Caco-2 (cell line): ENCODE data around the gene ADGRG3. TPM values are rescaled to one million over a fixed set of nuclear protein-coding genes. Genes with fewer than 3 reads are reported as not detected.

ENCODE experiments used
- BruUV-seq: library from RNA; stranded (reverse); fragments of 400-500 nt; replicated peaks from 2 replicates; lab custom pipeline; 2021; lab: Mats Ljungman, UMichigan
- CTCF ChIA-PET: fragments of 300-600 bp; sonication (Branson Sonifier 250); formaldehyde crosslinking; loops from one replicate; lab custom pipeline; 2022; ENCODE audit warnings: antibody characterized with exemption; lab: Charles Lee
- POLR2A ChIA-PET: fragments of 300-600 bp; sonication (Branson Sonifier 250); formaldehyde crosslinking; loops from one replicate; lab custom pipeline; 2022; ENCODE audit warnings: antibody characterized with exemption; lab: Charles Lee
- DNase-seq, 2 experiments: peaks; one replicate each; pipeline versions ENCODE4 v3.0.0 to v3.0.0-alpha.2; 2020 to 2022
- H3K27me3 ChIP-seq: replicated peaks from 2 replicates; pipeline ENCODE4 v1.6.0; 2011; ENCODE audit warnings: low read length; ENCODE audit not compliant: control insufficient read depth, insufficient read depth
- H3K36me3 ChIP-seq: 2 replicates; pipeline ENCODE4 v1.5.1; 2011; ENCODE audit warnings: low read length; ENCODE audit not compliant: control insufficient read depth, insufficient read depth
- H3K4me1 ChIP-seq: fragments of 250-450 bp; sonication (Bioruptor Pico); 2 replicates; pipeline ENCODE4 v1.5.1; 2020; ENCODE audit warnings: mild to moderate bottlenecking
- H3K4me3 ChIP-seq: 2 replicates; pipeline ENCODE4 v1.5.1; 2011; ENCODE audit warnings: low read depth, mild to moderate bottlenecking, control low read depth, low read length
- H3K9me3 ChIP-seq: fragments of 250-450 bp; sonication (Bioruptor Pico); 2 replicates; pipeline ENCODE4 v1.5.1; 2020; ENCODE audit warnings: mild to moderate bottlenecking, moderate library complexity
- H3K27ac Mint-ChIP-seq: one replicate; pipeline ENCODE4 v1.8.0; 2022; ENCODE audit warnings: mixed read lengths; ENCODE audit not compliant: unreplicated experiment
- H3K27me3 Mint-ChIP-seq: one replicate; pipeline ENCODE4 v1.8.0; 2022; ENCODE audit warnings: mixed read lengths; ENCODE audit not compliant: insufficient read depth, unreplicated experiment
- H3K36me3 Mint-ChIP-seq: one replicate; pipeline ENCODE4 v1.8.0; 2022; ENCODE audit warnings: mild to moderate bottlenecking, mixed read lengths; ENCODE audit not compliant: insufficient read depth, unreplicated experiment
- H3K4me1 Mint-ChIP-seq: one replicate; pipeline ENCODE4 v1.8.0; 2022; ENCODE audit warnings: low read depth, mixed read lengths; ENCODE audit not compliant: unreplicated experiment
- H3K4me3 Mint-ChIP-seq: one replicate; pipeline ENCODE4 v1.8.0; 2022; ENCODE audit warnings: mild to moderate bottlenecking, moderate library complexity, mixed read lengths; ENCODE audit not compliant: unreplicated experiment
- H3K9me3 Mint-ChIP-seq: one replicate; pipeline ENCODE4 v1.8.0; 2022; ENCODE audit warnings: mixed read lengths; ENCODE audit not compliant: unreplicated experiment
- intact Hi-C: fragments of 100-400 bp; cut with micrococcal nuclease; formaldehyde crosslinking; loops from one replicate; pipeline ENCODE4 v1.10.0; 2022; ENCODE audit not compliant: unreplicated experiment
- total RNA-seq: library from RNA; stranded (reverse); gene quantifications from 2 replicates; pipeline ENCODE4 v1.2.3, GENCODE V29; 2022
- TF ChIP-seq, protein P1 (sequence below), 2 experiments: fragments of 200-600 bp in 1 of 2; IDR thresholded peaks; 1 replicate in 1 of 2; 2 replicates in 1 of 2; pipeline versions ENCODE4 v1.5.1 to v1.8.0; 2011 to 2022; ENCODE audit warnings: antibody characterized with exemption in 1 of 2, control low read depth in 1 of 2, inconsistent platforms in 1 of 2, low read depth in 1 of 2, low read length in 1 of 2, mild to moderate bottlenecking in 1 of 2, moderate library complexity in 1 of 2; ENCODE audit not compliant: insufficient read depth in 1 of 2, severe bottlenecking in 1 of 2, unreplicated experiment in 1 of 2

The ADGRG3 gene
- total RNA-seq, 1 experiment from 2014 or later, result 0.25 TPM

GRCh38 chr16:57657228-57657627, 10.9 kb upstream of the ADGRG3 start:
- Mint-ChIP-seq H3K36me3 (peaks cover 25% of the 10 kb centered on the region), H3K9me3 (no peaks in the 10 kb centered on the region), H3K4me1 (no peaks in the 10 kb centered on the region), H3K4me3 (no peak overlapping the region), H3K27ac (no peak overlapping the region), H3K27me3 (no peaks in the 10 kb centered on the region)
- TF ChIP-seq, protein P1, sequence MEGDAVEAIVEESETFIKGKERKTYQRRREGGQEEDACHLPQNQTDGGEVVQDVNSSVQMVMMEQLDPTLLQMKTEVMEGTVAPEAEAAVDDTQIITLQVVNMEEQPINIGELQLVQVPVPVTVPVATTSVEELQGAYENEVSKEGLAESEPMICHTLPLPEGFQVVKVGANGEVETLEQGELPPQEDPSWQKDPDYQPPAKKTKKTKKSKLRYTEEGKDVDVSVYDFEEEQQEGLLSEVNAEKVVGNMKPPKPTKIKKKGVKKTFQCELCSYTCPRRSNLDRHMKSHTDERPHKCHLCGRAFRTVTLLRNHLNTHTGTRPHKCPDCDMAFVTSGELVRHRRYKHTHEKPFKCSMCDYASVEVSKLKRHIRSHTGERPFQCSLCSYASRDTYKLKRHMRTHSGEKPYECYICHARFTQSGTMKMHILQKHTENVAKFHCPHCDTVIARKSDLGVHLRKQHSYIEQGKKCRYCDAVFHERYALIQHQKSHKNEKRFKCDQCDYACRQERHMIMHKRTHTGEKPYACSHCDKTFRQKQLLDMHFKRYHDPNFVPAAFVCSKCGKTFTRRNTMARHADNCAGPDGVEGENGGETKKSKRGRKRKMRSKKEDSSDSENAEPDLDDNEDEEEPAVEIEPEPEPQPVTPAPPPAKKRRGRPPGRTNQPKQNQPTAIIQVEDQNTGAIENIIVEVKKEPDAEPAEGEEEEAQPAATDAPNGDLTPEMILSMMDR (IDR thresholded peaks at IDR 0.05; ENCODE audit: insufficient read depth in 1 of 2, low read depth in 1 of 2, low read length in 1 of 2, severe bottlenecking in 1 of 2, unreplicated experiment in 1 of 2), result no peak
- H3K36me3 ChIP-seq, result peaks cover 21% of the 10 kb centered on the region
- no TSS peak for BruUV-seq
- intact Hi-C loops, result no loop called here
- no peaks in the 10 kb centered on the region for H3K27me3 ChIP-seq
- H3K9me3 ChIP-seq, result no peaks in the 10 kb centered on the region
- ChIA-PET POLR2A (no interaction called here), CTCF (no interaction called here)
- no peaks in the 10 kb centered on the region for H3K4me1 ChIP-seq
- no peak overlapping the region for H3K4me3 ChIP-seq
- no peak for DNase-seq

DNA sequence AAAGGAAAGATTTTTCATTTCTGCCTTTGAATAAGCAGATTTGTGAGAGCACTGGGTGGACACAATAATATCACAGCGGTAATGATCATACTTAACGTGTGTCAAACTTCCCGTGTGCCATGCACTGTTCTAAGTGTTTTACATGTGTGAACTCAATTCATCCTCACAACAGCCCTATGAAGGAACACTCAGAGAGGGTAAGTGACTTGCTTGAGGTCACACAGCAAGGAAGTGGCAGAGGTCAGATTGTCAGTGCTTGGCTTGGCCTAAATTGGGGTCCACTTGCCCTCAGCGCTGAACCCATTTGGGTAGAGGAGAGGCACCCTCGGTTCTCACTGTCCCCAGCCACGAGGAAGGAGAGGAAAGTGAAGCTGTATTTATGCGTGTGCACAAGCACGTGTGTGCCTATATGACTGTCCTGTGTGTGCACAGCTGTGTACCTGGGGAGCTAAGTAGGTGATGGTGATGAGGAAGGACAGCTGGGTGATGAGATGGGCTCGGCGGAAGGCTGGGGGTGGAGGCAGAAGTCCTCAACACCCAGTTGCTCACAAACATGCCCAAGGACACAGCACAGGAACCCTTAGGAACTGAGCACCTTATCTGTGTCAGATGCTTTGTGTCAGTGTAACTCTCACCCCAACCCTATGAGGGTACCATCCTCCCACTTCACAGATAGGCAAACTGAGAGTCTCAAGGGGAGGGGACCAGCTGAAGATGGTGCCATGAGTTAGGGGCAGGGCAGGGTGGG, 9.8 kb upstream of the ADGRG3 start:
- no peaks in the 10 kb centered on the region for H3K4me1 ChIP-seq
- Mint-ChIP-seq H3K4me1 (no peaks in the 10 kb centered on the region), H3K27me3 (no peaks in the 10 kb centered on the region), H3K4me3 (no peak overlapping the region), H3K9me3 (no peaks in the 10 kb centered on the region), H3K27ac (no peak overlapping the region), H3K36me3 (peaks cover 30% of the 10 kb centered on the region)
- no peak overlapping the region for H3K4me3 ChIP-seq
- H3K27me3 ChIP-seq, result no peaks in the 10 kb centered on the region
- TF ChIP-seq, protein P1 (IDR thresholded peaks at IDR 0.05; ENCODE audit: insufficient read depth in 1 of 2, low read depth in 1 of 2, low read length in 1 of 2, severe bottlenecking in 1 of 2, unreplicated experiment in 1 of 2), result no peak
- DNase-seq, result no peak
- ChIA-PET POLR2A (no interaction called here), CTCF (no interaction called here)
- no peaks in the 10 kb centered on the region for H3K9me3 ChIP-seq
- TSS peak; percentile 45 for BruUV-seq
- intact Hi-C loops, result no loop called here
- H3K36me3 ChIP-seq, result peaks cover 18% of the 10 kb centered on the region

DNA sequence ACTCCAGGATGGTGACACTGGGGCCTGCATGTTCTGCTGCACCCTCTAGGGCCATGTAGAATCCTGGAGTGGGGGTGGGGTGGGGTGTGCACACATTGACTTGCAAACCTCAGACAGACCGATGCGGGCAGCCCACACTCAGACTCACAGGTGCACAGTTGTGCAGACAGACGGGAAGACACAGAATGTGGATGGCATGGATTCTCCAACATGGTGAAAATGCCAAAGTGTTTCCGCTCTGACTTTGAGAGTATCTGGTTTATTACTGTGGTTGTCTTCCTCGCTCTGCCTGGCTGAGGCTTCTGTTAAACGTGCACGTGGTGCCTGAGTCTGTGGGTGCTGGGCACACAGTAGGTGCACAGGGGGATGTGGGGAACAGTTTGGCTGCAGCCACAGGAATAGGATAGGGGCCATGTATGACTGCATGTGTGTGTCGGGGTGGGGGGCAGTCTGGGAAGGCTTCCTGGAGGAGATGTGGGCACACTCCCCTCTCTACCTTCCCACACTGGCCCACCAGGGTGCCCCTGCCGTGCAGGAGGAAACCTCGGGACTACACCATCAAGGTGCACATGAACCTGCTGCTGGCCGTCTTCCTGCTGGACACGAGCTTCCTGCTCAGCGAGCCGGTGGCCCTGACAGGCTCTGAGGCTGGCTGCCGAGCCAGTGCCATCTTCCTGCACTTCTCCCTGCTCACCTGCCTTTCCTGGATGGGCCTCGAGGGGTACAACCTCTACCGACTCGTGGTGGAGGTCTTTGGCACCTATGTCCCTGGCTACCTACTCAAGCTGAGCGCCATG, 9.0 kb upstream of the ADGRG3 start:
- Mint-ChIP-seq H3K27me3 (no peaks in the 10 kb centered on the region), H3K4me1 (no peaks in the 10 kb centered on the region), H3K27ac (no peak overlapping the region), H3K36me3 (peaks cover 31% of the 10 kb centered on the region), H3K9me3 (no peaks in the 10 kb centered on the region), H3K4me3 (no peak overlapping the region)
- ChIA-PET CTCF (no interaction called here), POLR2A (no interaction called here)
- no peak for DNase-seq
- H3K4me1 ChIP-seq, result no peaks in the 10 kb centered on the region
- peaks cover 18% of the 10 kb centered on the region for H3K36me3 ChIP-seq
- H3K4me3 ChIP-seq, result no peak overlapping the region
- no peaks in the 10 kb centered on the region for H3K9me3 ChIP-seq
- no TSS peak for BruUV-seq
- intact Hi-C loops, result no loop called here
- TF ChIP-seq, protein P1 (IDR thresholded peaks at IDR 0.05; ENCODE audit: insufficient read depth in 1 of 2, low read depth in 1 of 2, low read length in 1 of 2, severe bottlenecking in 1 of 2, unreplicated experiment in 1 of 2), result no peak
- H3K27me3 ChIP-seq, result no peaks in the 10 kb centered on the region
